ENCODE data around the gene NFAT5. TPM values are rescaled to one million over a fixed set of nuclear protein-coding genes. Genes with fewer than 3 reads are reported as not detected.

The NFAT5 gene
- total RNA-seq, 2 donors from 2014 or later, result 41.4 to 52.7 TPM

DNA sequence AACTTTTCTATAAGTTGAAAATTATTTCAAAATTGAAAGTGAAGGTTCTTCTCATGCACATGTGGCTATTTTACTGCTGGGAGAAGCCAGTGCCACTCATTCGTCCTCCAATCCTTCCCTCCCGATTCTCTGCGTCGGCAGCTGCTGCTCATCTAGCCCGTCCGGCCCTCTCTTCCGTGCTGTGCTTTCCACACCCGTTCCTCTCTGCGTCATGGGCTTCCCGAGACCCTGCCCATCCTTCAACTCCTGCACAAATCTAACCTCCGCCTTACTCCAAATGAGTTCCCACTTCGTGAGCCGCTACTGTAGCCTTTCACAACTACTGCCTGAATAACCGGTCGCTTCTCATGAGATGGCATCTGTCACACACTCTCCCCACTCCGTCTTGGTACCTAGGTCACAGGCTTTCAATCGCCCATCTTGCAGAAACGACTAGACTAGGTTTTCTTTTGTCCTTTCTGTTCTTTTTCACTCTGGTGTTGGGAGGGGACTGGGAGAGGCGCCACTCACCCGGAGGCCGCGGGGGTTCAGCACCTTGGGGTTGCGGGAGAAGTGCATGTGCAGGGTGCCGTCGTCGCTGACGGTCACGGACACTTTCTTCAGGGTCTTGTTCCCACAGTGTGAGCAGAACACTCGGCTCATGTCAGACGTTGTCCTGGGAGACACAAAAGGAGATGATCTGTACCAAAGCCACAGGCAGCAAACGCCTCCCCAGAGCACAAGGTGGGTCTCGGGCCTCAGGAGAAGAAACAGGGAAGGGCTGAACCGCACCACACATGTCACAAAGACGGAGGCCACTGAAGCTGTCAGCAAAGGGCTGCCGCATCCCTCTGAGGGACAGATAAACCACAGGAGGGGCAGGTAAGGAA lies 178.8 kb downstream of the NFAT5 start:
- TF ChIP-seq POLR2A (IDR thresholded peaks at IDR 0.05) (no peak), CTCF (IDR thresholded peaks at IDR 0.05) (no peak), POLR2AphosphoS5 (IDR thresholded peaks at IDR 0.05) (no peak)
- no peaks in the 10 kb centered on the region for H3K27me3 ChIP-seq (replicated peaks; ENCODE audit: insufficient read depth)
- H3K36me3 ChIP-seq, result peaks cover 10 to 11% of the 10 kb centered on the region in 2 donors
- 90% methylated on average over 35 of the region's 35 CpGs for WGBS
- intact Hi-C loops (cut with DNase I), result no loop called here
- no peak overlapping the region for H3K4me3 ChIP-seq
- H3K4me1 ChIP-seq (replicated peaks), result no peaks in the 10 kb centered on the region
- H3K9me3 ChIP-seq, result no peaks in the 10 kb centered on the region
- DNase-seq (ENCODE audit: low spot score), result no peak
- H3K27ac ChIP-seq, result no peak overlapping the region

GRCh38 chr16:69745232-69745612 lies 179.5 kb downstream of the NFAT5 start:
- no peak for DNase-seq (ENCODE audit: low spot score)
- intact Hi-C loops (cut with DNase I), result no loop called here
- TF ChIP-seq CTCF (IDR thresholded peaks at IDR 0.05), result no peak
- TF ChIP-seq POLR2A (IDR thresholded peaks at IDR 0.05), result no peak
- TF ChIP-seq POLR2AphosphoS5 (IDR thresholded peaks at IDR 0.05), result no peak
- no peak overlapping the region for H3K4me3 ChIP-seq
- 96% methylated on average over 11 of the region's 11 CpGs for WGBS
- no peaks in the 10 kb centered on the region for H3K4me1 ChIP-seq (replicated peaks)
- H3K27me3 ChIP-seq (replicated peaks; ENCODE audit: insufficient read depth), result no peaks in the 10 kb centered on the region
- no peaks in the 10 kb centered on the region for H3K9me3 ChIP-seq
- no peak overlapping the region for H3K27ac ChIP-seq
- H3K36me3 ChIP-seq, result peaks cover 10 to 11% of the 10 kb centered on the region in 2 donors

- H3K36me3 ChIP-seq, result peaks cover 10 to 11% of the 10 kb centered on the region in 2 donors
- H3K27me3 ChIP-seq (replicated peaks; ENCODE audit: insufficient read depth), result no peaks in the 10 kb centered on the region
- intact Hi-C loops (cut with DNase I), result no loop called here
Observed at GRCh38 chr16:69745959-69746358, 180.2 kb downstream of the NFAT5 start.

DNA sequence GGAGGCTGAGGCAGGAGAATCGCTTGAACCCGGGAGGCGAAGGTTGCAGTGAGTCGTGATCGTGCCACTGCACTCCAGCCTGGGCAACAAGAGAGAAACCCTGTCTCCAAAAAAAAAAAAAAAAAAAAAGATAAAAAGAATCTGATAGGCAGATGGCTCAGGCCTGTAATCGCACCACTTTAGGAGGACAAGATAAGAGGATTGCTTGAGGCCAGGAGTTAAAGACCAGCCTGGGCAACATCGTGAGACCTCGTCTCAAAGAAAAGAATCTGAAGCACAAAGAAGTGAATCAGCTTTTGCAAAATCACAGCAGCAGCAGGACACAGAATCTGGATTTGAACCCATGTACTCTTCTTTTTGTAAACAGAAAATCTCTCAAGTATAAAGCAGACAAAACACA lies 181.3 kb downstream of the NFAT5 start:
- intact Hi-C loops (cut with DNase I), result no loop called here
- Histone ChIP-seq H3K4me3 (no peak overlapping the region), H3K27ac (no peak overlapping the region), H3K9me3 (no peaks in the 10 kb centered on the region), H3K27me3 (replicated peaks; ENCODE audit: insufficient read depth) (no peaks in the 10 kb centered on the region), H3K4me1 (replicated peaks) (no peaks in the 10 kb centered on the region), H3K36me3 (peaks cover 11 to 12% of the 10 kb centered on the region in 2 donors)
- TF ChIP-seq POLR2AphosphoS5 (IDR thresholded peaks at IDR 0.05), result no peak
- no peak for TF ChIP-seq CTCF (IDR thresholded peaks at IDR 0.05)
- TF ChIP-seq POLR2A (IDR thresholded peaks at IDR 0.05), result no peak
- WGBS, result 93% methylated on average over 8 of the region's 8 CpGs
- no peak for DNase-seq (ENCODE audit: low spot score)

More at GRCh38 chr16:69745959-69746358, 180.2 kb downstream of the NFAT5 start:
- H3K4me3 ChIP-seq, result no peak overlapping the region
- no peak for DNase-seq (ENCODE audit: low spot score)
- 88% methylated on average over 10 of the region's 10 CpGs for WGBS
- TF ChIP-seq CTCF (IDR thresholded peaks at IDR 0.05), result no peak
- H3K27ac ChIP-seq, result no peak overlapping the region
- no peaks in the 10 kb centered on the region for H3K4me1 ChIP-seq (replicated peaks)
- no peaks in the 10 kb centered on the region for H3K9me3 ChIP-seq

Measured in prostate gland (tissue), 2 donors.